Measurements from ENCODE around the gene ASCC1. TPM values are rescaled to one million over a fixed set of nuclear protein-coding genes. Genes with fewer than 3 reads are reported as not detected.
"Not testable (repeated sequence)": the region's sequence is repeated elsewhere in the genome, so short reads cannot be mapped to it uniquely, and the experiment has no call there.

ASCC1 gene
- total RNA-seq, 2 experiments from 2014 or later = 61.6 to 66.2 TPM

GRCh38 chr10:72229261-72230251 lies 13.5 kb upstream of the ASCC1 start:
- DNase-seq (no peak), ATAC-seq (no peak)
- no peaks in the 10 kb centered on the region for H3K9me3 Mint-ChIP-seq
- ChIA-PET CTCF (interaction anchor here (0.6 to 2.6 kb wide), 15 partner anchors 11 to 1623 kb away, joined by 3 to 12 read pairs (median 4); partner anchors contain the start of gene ASCC1), POLR2A (interaction anchor here (0.9 to 1.5 kb wide), 4 partner anchors 8 to 34 kb away, joined by 3 to 5 read pairs (median 4); no protein-coding TSS in a partner anchor)
- no peak for TF ChIP-seq CTCF (IDR thresholded peaks at IDR 0.05)
- no peak overlapping the region for H3K4me3 Mint-ChIP-seq
- peaks cover 36% of the 10 kb centered on the region for H3K4me1 Mint-ChIP-seq (ENCODE audit: low read depth)
- H3K27me3 Mint-ChIP-seq = no peaks in the 10 kb centered on the region
- H3K27ac Mint-ChIP-seq = peak overlapping the region; percentile 70
- peaks cover 45% of the 10 kb centered on the region for H3K36me3 Mint-ChIP-seq (ENCODE audit: low read depth)
- intact Hi-C loops (cut with micrococcal nuclease) = no loop called here

GRCh38 chr10:72228318-72228751 lies 12.3 kb upstream of the ASCC1 start:
- Mint-ChIP-seq H3K4me1 (ENCODE audit: low read depth) (peaks cover 45% of the 10 kb centered on the region), H3K27me3 (no peaks in the 10 kb centered on the region), H3K9me3 (no peaks in the 10 kb centered on the region), H3K4me3 (no peak overlapping the region), H3K27ac (peak overlapping the region; percentile 61), H3K36me3 (ENCODE audit: low read depth) (peaks cover 49% of the 10 kb centered on the region)
- no peak for TF ChIP-seq CTCF (IDR thresholded peaks at IDR 0.05)
- CTCF ChIA-PET = interaction anchor here (1.0 to 2.6 kb wide), 9 partner anchors 10 to 332 kb away, joined by 3 to 12 read pairs (median 4); partner anchors contain the start of gene ASCC1
- POLR2A ChIA-PET = interaction anchor here (0.7 to 0.9 kb wide), 2 partner anchors 35 to 142 kb away, joined by 3 read pairs; no protein-coding TSS in a partner anchor
- intact Hi-C loops (cut with micrococcal nuclease) = no loop called here
- ATAC-seq (no peak), DNase-seq (no peak)

GRCh38 chr10:72227826-72228225 lies 11.8 kb upstream of the ASCC1 start:
- no peak for ATAC-seq
- H3K4me1 Mint-ChIP-seq (ENCODE audit: low read depth) = peaks cover 48% of the 10 kb centered on the region
- no peaks in the 10 kb centered on the region for H3K27me3 Mint-ChIP-seq
- no peak overlapping the region for H3K4me3 Mint-ChIP-seq
- H3K27ac Mint-ChIP-seq = peak overlapping the region; percentile 61
- ChIA-PET POLR2A (no interaction called here), CTCF (interaction anchor here (1.1 to 2.6 kb wide), 4 partner anchors 9 to 331 kb away, joined by 3 to 12 read pairs (median 4); partner anchors contain the start of gene ASCC1)
- intact Hi-C loops (cut with micrococcal nuclease) = loop anchor here (2.0 kb wide), 1 partner anchor 25 kb away; no protein-coding TSS in a partner anchor
- DNase-seq = no peak
- H3K9me3 Mint-ChIP-seq = no peaks in the 10 kb centered on the region
- no peak for TF ChIP-seq CTCF (IDR thresholded peaks at IDR 0.05)
- H3K36me3 Mint-ChIP-seq (ENCODE audit: low read depth) = peaks cover 45% of the 10 kb centered on the region

- ATAC-seq (no peak), DNase-seq (no peak)
- Mint-ChIP-seq H3K4me3 (no peak overlapping the region), H3K4me1 (ENCODE audit: low read depth) (peaks cover 52% of the 10 kb centered on the region), H3K27me3 (no peaks in the 10 kb centered on the region), H3K27ac (peak overlapping the region; percentile 79), H3K9me3 (no peaks in the 10 kb centered on the region), H3K36me3 (ENCODE audit: low read depth) (peaks cover 44% of the 10 kb centered on the region)
- ChIA-PET CTCF (interaction anchor here (0.7 to 4.2 kb wide), 6 partner anchors 11 to 178 kb away, joined by 3 to 40 read pairs (median 4); no protein-coding TSS in a partner anchor), POLR2A (interaction anchor here (0.9 to 1.3 kb wide), 3 partner anchors 21 to 95 kb away, joined by 3 read pairs; no protein-coding TSS in a partner anchor)
- no peak for TF ChIP-seq CTCF (IDR thresholded peaks at IDR 0.05)
- intact Hi-C loops (cut with micrococcal nuclease) = loop anchor here (2.0 kb wide), 1 partner anchor 26 kb away; no protein-coding TSS in a partner anchor
These were observed 10.4 kb upstream of the ASCC1 start for GRCh38 chr10:72226418-72227027.

- Mint-ChIP-seq H3K4me1 (ENCODE audit: low read depth) (peaks cover 51% of the 10 kb centered on the region), H3K27ac (peak overlapping the region; percentile 91), H3K36me3 (ENCODE audit: low read depth) (peaks cover 40% of the 10 kb centered on the region)
- POLR2A ChIA-PET = interaction anchor here (1.2 kb wide), 1 partner anchor 73 kb away, joined by 3 read pairs; no protein-coding TSS in a partner anchor
- intact Hi-C loops (cut with micrococcal nuclease); H3K9me3 Mint-ChIP-seq; H3K27me3 Mint-ChIP-seq; H3K4me3 Mint-ChIP-seq; DNase-seq; ATAC-seq: not testable (repeated sequence)
- CTCF ChIA-PET = interaction anchor here (0.6 to 4.2 kb wide), 22 partner anchors 9 to 176 kb away, joined by 3 to 40 read pairs (median 5); no protein-coding TSS in a partner anchor
These were observed 8.1 kb upstream of the ASCC1 start for GRCh38 chr10:72224191-72224590.

Data from activated CD8-positive, alpha-beta T cell treated with anti-CD3 and anti-CD28 coated beads for 36 hours (primary cell).